Neural progenitor cell (in vitro differentiated cells): Measurements from ENCODE around the gene AGT. TPM values are rescaled to one million over a fixed set of nuclear protein-coding genes. Genes with fewer than 3 reads are reported as not detected.
A peak's percentile ranks its signal among the peaks of the same experiment; 100 is the strongest.
"Not testable (repeated sequence)": the region's sequence is repeated elsewhere in the genome, so short reads cannot be mapped to it uniquely, and the experiment has no call there.

Experiments used
- DNase-seq: peaks from one replicate; pipeline ENCODE4 v3.0.0-alpha.2; 2016; ENCODE audit warnings: low spot score
- H2AFZ ChIP-seq: fragments of 200-600 bp; sonication (generic); replicated peaks from 2 replicates; pipeline ENCODE4 v1.6.1; 2016; ENCODE audit warnings: antibody characterized with exemption
- H3F3A ChIP-seq: fragments of 200-600 bp; sonication (generic); 2 replicates; pipeline ENCODE4 v1.6.1; 2016; ENCODE audit warnings: antibody characterized with exemption, low read depth
- H3K27ac ChIP-seq: fragments of 200-600 bp; sonication (generic); 2 replicates; pipeline ENCODE4 v1.5.1; 2016; ENCODE audit warnings: mild to moderate bottlenecking
- H3K27me3 ChIP-seq: fragments of 200-600 bp; sonication (generic); 2 replicates; pipeline ENCODE4 v1.6.1; 2016; ENCODE audit warnings: mild to moderate bottlenecking, moderate library complexity
- H3K36me3 ChIP-seq: fragments of 200-600 bp; sonication (generic); 2 replicates; pipeline ENCODE4 v1.5.1; 2016
- H3K4me1 ChIP-seq: fragments of 200-600 bp; sonication (generic); 2 replicates; pipeline ENCODE4 v1.6.1; 2016; ENCODE audit warnings: mixed run types
- H3K4me2 ChIP-seq: fragments of 200-600 bp; sonication (generic); 2 replicates; pipeline ENCODE4 v1.6.1; 2016
- H3K4me3 ChIP-seq: fragments of 200-600 bp; sonication (generic); 2 replicates; pipeline ENCODE4 v1.5.1; 2016
- H3K79me2 ChIP-seq: fragments of 200-600 bp; sonication (generic); 2 replicates; pipeline ENCODE4 v1.6.1; 2016; ENCODE audit warnings: low read depth
- H3K9ac ChIP-seq: fragments of 200-600 bp; sonication (generic); 2 replicates; pipeline ENCODE4 v1.6.1; 2016
- H3K9me3 ChIP-seq: fragments of 200-600 bp; sonication (generic); 2 replicates; pipeline ENCODE4 v1.5.1; 2016; ENCODE audit warnings: low read depth
- H4K20me1 ChIP-seq: fragments of 200-600 bp; sonication (generic); 2 replicates; pipeline ENCODE4 v1.6.1; 2016; ENCODE audit warnings: low read depth
- H3K27ac Mint-ChIP-seq: 3 replicates; pipeline ENCODE4 v1.8.0; 2021; ENCODE audit warnings: mixed read lengths
- H3K27me3 Mint-ChIP-seq: 2 replicates; pipeline ENCODE4 v1.8.0; 2022; ENCODE audit warnings: low read depth, mild to moderate bottlenecking, inconsistent platforms, moderate library complexity, mixed read lengths; ENCODE audit not compliant: insufficient read depth
- H3K36me3 Mint-ChIP-seq: 3 replicates; pipeline ENCODE4 v1.8.0; 2021; ENCODE audit warnings: mixed read lengths
- H3K4me1 Mint-ChIP-seq: 3 replicates; pipeline ENCODE4 v1.8.0; 2021; ENCODE audit warnings: mixed read lengths
- H3K4me3 Mint-ChIP-seq: 3 replicates; pipeline ENCODE4 v1.8.0; 2021; ENCODE audit warnings: mild to moderate bottlenecking, moderate library complexity, mixed read lengths
- H3K9me3 Mint-ChIP-seq: 3 replicates; pipeline ENCODE4 v1.8.0; 2020; ENCODE audit warnings: mixed read lengths
- CTCF ChIP-seq: fragments of 200-600 bp; sonication (generic); IDR thresholded peaks from 2 replicates; pipeline ENCODE4 v1.5.1; 2017; ENCODE audit warnings: antibody characterized with exemption, mild to moderate bottlenecking
- EZH2 ChIP-seq: fragments of 200-600 bp; sonication (generic); IDR thresholded peaks from 2 replicates; pipeline ENCODE4 v1.6.1; 2017; ENCODE audit warnings: antibody characterized with exemption, mild to moderate bottlenecking, moderate library complexity
- EZH2phosphoT487 ChIP-seq: fragments of 200-600 bp; sonication (generic); IDR thresholded peaks from 2 replicates; pipeline ENCODE4 v1.6.1; 2017; ENCODE audit warnings: antibody characterized with exemption
- total RNA-seq: library from RNA; depleted of rRNA; stranded (reverse); fragments of >200 nt; gene quantifications from 2 replicates; pipeline ENCODE4 v1.2.3, GENCODE V29; 2015; ENCODE audit warnings: low replicate concordance

The AGT gene
- total RNA-seq, 1 donor from 2014 or later = 0.80 TPM

- peaks cover 11% of the 10 kb centered on the region for H3K27me3 Mint-ChIP-seq
- no peak for DNase-seq
- Histone ChIP-seq H3K27ac (no peak overlapping the region), H3K4me1 (peaks cover 9% of the 10 kb centered on the region), H3K4me3 (no peak overlapping the region), H3K79me2 (no peaks in the 10 kb centered on the region), H3K4me2 (no peak overlapping the region), H3K9me3 (no peaks in the 10 kb centered on the region), H3K36me3 (no peaks in the 10 kb centered on the region), H3K9ac (no peak overlapping the region), H4K20me1 (no peaks in the 10 kb centered on the region), H3F3A (no peaks in the 10 kb centered on the region), H2AFZ (no peak overlapping the region), H3K27me3 (no peaks in the 10 kb centered on the region)
- no peak overlapping the region for H3K27ac Mint-ChIP-seq
- peaks cover 9% of the 10 kb centered on the region for H3K4me1 Mint-ChIP-seq
- peaks cover 12% of the 10 kb centered on the region for H3K9me3 Mint-ChIP-seq
- no peak for TF ChIP-seq EZH2phosphoT487
- TF ChIP-seq EZH2 = no peak
- no peak for TF ChIP-seq CTCF
- no peak overlapping the region for H3K4me3 Mint-ChIP-seq
- no peaks in the 10 kb centered on the region for H3K36me3 Mint-ChIP-seq
These were observed 3.3 kb upstream of the AGT start for GRCh38 chr1:230717251-230717650.

- H3K27me3 Mint-ChIP-seq = peaks cover 11% of the 10 kb centered on the region
- H3K9me3 ChIP-seq, H3K4me3 ChIP-seq, H3K9ac ChIP-seq, H3K4me1 Mint-ChIP-seq, H3K27ac ChIP-seq, H3K79me2 ChIP-seq, H4K20me1 ChIP-seq, H3K36me3 ChIP-seq, H3K36me3 Mint-ChIP-seq, H3K4me1 ChIP-seq, H3K9me3 Mint-ChIP-seq, DNase-seq, H3F3A ChIP-seq, H3K4me3 Mint-ChIP-seq, H3K27ac Mint-ChIP-seq, H2AFZ ChIP-seq, H3K27me3 ChIP-seq, H3K4me2 ChIP-seq: not testable (repeated sequence)
These were observed 2.5 kb upstream of the AGT start for GRCh38 chr1:230716453-230716852.

GRCh38 chr1:230715510-230715909 is 1.6 kb upstream of the AGT start:
- H3K27me3 ChIP-seq = no peaks in the 10 kb centered on the region
- TF ChIP-seq EZH2phosphoT487 (no peak), CTCF (no peak), EZH2 (no peak)
- Mint-ChIP-seq H3K9me3 (peaks cover 4% of the 10 kb centered on the region), H3K4me1 (peaks cover 9% of the 10 kb centered on the region), H3K4me3 (no peak overlapping the region), H3K27me3 (peaks cover 9% of the 10 kb centered on the region), H3K27ac (no peak overlapping the region), H3K36me3 (no peaks in the 10 kb centered on the region)
- no peak overlapping the region for H3K9ac ChIP-seq
- no peak overlapping the region for H3K4me2 ChIP-seq
- no peaks in the 10 kb centered on the region for H3K36me3 ChIP-seq
- H3K79me2 ChIP-seq = no peaks in the 10 kb centered on the region
- no peaks in the 10 kb centered on the region for H3F3A ChIP-seq
- no peak for DNase-seq
- H3K4me3 ChIP-seq = no peak overlapping the region
- no peak overlapping the region for H2AFZ ChIP-seq
- H3K27ac ChIP-seq = no peak overlapping the region
- H3K4me1 ChIP-seq = peaks cover 9% of the 10 kb centered on the region
- H3K9me3 ChIP-seq = no peaks in the 10 kb centered on the region
- H4K20me1 ChIP-seq = no peaks in the 10 kb centered on the region

- H3K4me3 ChIP-seq = no peak overlapping the region
- no peaks in the 10 kb centered on the region for H3K79me2 ChIP-seq
- H2AFZ ChIP-seq = peak overlapping the region; percentile 51
- H3K27ac Mint-ChIP-seq = no peak overlapping the region
- peaks cover 10% of the 10 kb centered on the region for H3K27me3 Mint-ChIP-seq
- no peaks in the 10 kb centered on the region for H3K27me3 ChIP-seq
- H4K20me1 ChIP-seq = no peaks in the 10 kb centered on the region
- no peaks in the 10 kb centered on the region for H3F3A ChIP-seq
- H3K36me3 Mint-ChIP-seq = no peaks in the 10 kb centered on the region
- peak overlapping the region; percentile 37 for H3K4me2 ChIP-seq
- H3K27ac ChIP-seq = no peak overlapping the region
- H3K4me1 ChIP-seq = peaks cover 9% of the 10 kb centered on the region
- H3K4me1 Mint-ChIP-seq = peaks cover 15% of the 10 kb centered on the region
- H3K9ac ChIP-seq = no peak overlapping the region
- TF ChIP-seq CTCF (no peak), EZH2phosphoT487 (no peak), EZH2 (no peak)
- peaks cover 3% of the 10 kb centered on the region for H3K9me3 Mint-ChIP-seq
- H3K36me3 ChIP-seq = no peaks in the 10 kb centered on the region
- no peaks in the 10 kb centered on the region for H3K9me3 ChIP-seq
- no peak overlapping the region for H3K4me3 Mint-ChIP-seq
- DNase-seq = no peak
These were observed 391 bp downstream of the AGT start for GRCh38 chr1:230713547-230713914.
